Neural crest cell (in vitro differentiated cells): ENCODE measurements around the gene KIAA1755. TPM values are rescaled to one million over a fixed set of nuclear protein-coding genes. Genes with fewer than 3 reads are reported as not detected.

Experiments used
- DNase-seq: peaks from one replicate; pipeline ENCODE4 v3.0.0; 2021; ENCODE audit warnings: low read depth, mixed read lengths, low spot score
- H3K27ac Mint-ChIP-seq: one replicate; pipeline ENCODE4 v1.8.0; 2021; ENCODE audit warnings: mild to moderate bottlenecking, mixed read lengths; ENCODE audit not compliant: unreplicated experiment
- H3K27me3 Mint-ChIP-seq: 2 replicates; pipeline ENCODE4 v1.8.0; 2021; ENCODE audit warnings: low read depth, mild to moderate bottlenecking, mixed read lengths
- H3K36me3 Mint-ChIP-seq: 2 replicates; pipeline ENCODE4 v1.8.0; 2021; ENCODE audit warnings: low read depth, mild to moderate bottlenecking, mixed read lengths
- H3K4me1 Mint-ChIP-seq: 2 replicates; pipeline ENCODE4 v1.8.0; 2021; ENCODE audit warnings: mixed read lengths
- H3K4me3 Mint-ChIP-seq: one replicate; pipeline ENCODE4 v1.8.0; 2021; ENCODE audit warnings: mild to moderate bottlenecking, mixed read lengths
- H3K9me3 Mint-ChIP-seq: 2 replicates; pipeline ENCODE4 v1.8.0; 2021; ENCODE audit warnings: mixed read lengths
- CTCF ChIP-seq: fragments of 200-600 bp; sonication (generic); conservative IDR thresholded peaks from 2 replicates; pipeline ENCODE4 v1.5.0; 2021; ENCODE audit warnings: antibody characterized with exemption, mild to moderate bottlenecking
- total RNA-seq: library from RNA; stranded (reverse); gene quantifications from 2 replicates; pipeline ENCODE4 v1.2.1, GENCODE V29; 2021

KIAA1755 gene
- total RNA-seq, 1 donor from 2014 or later, result 8.6 TPM

- Mint-ChIP-seq H3K27ac (no peak overlapping the region), H3K4me1 (peaks cover 25% of the 10 kb centered on the region), H3K36me3 (peaks cover 4% of the 10 kb centered on the region), H3K9me3 (peaks cover 10% of the 10 kb centered on the region), H3K27me3 (peaks cover 2% of the 10 kb centered on the region), H3K4me3 (no peak overlapping the region)
- DNase-seq, result no peak
- TF ChIP-seq CTCF, result no peak
These were observed 8.5 kb upstream of the KIAA1755 start for GRCh38 chr20:38269040-38269439.

GRCh38 chr20:38267901-38268514, 7.5 kb upstream of the KIAA1755 start:
- TF ChIP-seq CTCF, result no peak
- Mint-ChIP-seq H3K4me1 (peaks cover 18% of the 10 kb centered on the region), H3K4me3 (no peak overlapping the region), H3K9me3 (peaks cover 10% of the 10 kb centered on the region), H3K27me3 (peaks cover 2% of the 10 kb centered on the region), H3K27ac (peak overlapping the region; percentile 79), H3K36me3 (peaks cover 4% of the 10 kb centered on the region)
- no peak for DNase-seq

- Mint-ChIP-seq H3K4me1 (peaks cover 19% of the 10 kb centered on the region), H3K9me3 (peaks cover 10% of the 10 kb centered on the region), H3K27me3 (peaks cover 2% of the 10 kb centered on the region), H3K27ac (no peak overlapping the region), H3K36me3 (peaks cover 4% of the 10 kb centered on the region), H3K4me3 (no peak overlapping the region)
- DNase-seq, result no peak
- TF ChIP-seq CTCF, result no peak
These were observed 6.8 kb upstream of the KIAA1755 start for GRCh38 chr20:38267296-38267695.

- no peak for DNase-seq
- Mint-ChIP-seq H3K4me1 (peaks cover 23% of the 10 kb centered on the region), H3K27ac (no peak overlapping the region), H3K27me3 (peaks cover 2% of the 10 kb centered on the region), H3K4me3 (no peak overlapping the region), H3K9me3 (peaks cover 10% of the 10 kb centered on the region), H3K36me3 (peaks cover 4% of the 10 kb centered on the region)
- TF ChIP-seq CTCF, result no peak
These were observed 5.9 kb upstream of the KIAA1755 start for GRCh38 chr20:38266426-38266825.

- peaks cover 4% of the 10 kb centered on the region for H3K36me3 Mint-ChIP-seq
- DNase-seq, result no peak
- no peak overlapping the region for H3K27ac Mint-ChIP-seq
- peaks cover 18% of the 10 kb centered on the region for H3K27me3 Mint-ChIP-seq
- no peak for TF ChIP-seq CTCF
- peaks cover 38% of the 10 kb centered on the region for H3K4me1 Mint-ChIP-seq
- H3K4me3 Mint-ChIP-seq, result no peak overlapping the region
- peaks cover 6% of the 10 kb centered on the region for H3K9me3 Mint-ChIP-seq
These were observed 2.4 kb upstream of the KIAA1755 start for GRCh38 chr20:38262931-38263330.
